SK-N-SH (cell line): ENCODE results near the gene ELANE. TPM values are rescaled to one million over a fixed set of nuclear protein-coding genes. Genes with fewer than 3 reads are reported as not detected.
"Not testable (repeated sequence)": the region's sequence is repeated elsewhere in the genome, so short reads cannot be mapped to it uniquely, and the experiment has no call there.

Experiments used
- CTCF ChIA-PET: fragments of 300-600, 350-600 bp; formaldehyde crosslinking; extraction: SDS; loops from one replicate; lab custom pipeline; 2021; lab: Yijun Ruan, JAX
- POLR2A ChIA-PET: fragments of 350-600 bp; sonication (Branson Sonifier 250); formaldehyde crosslinking; extraction: SDS; loops from one replicate; lab custom pipeline; 2020; ENCODE audit warnings: antibody characterized with exemption, inconsistent platforms; lab: Yijun Ruan, JAX
- DNase-seq: peaks from one replicate; pipeline ENCODE4 v3.0.0; 2012
- H2AFZ ChIP-seq: fragments of 200-600 bp; sonication (generic); 2 replicates; pipeline ENCODE4 v1.8.1; 2016; ENCODE audit warnings: antibody characterized with exemption, mild to moderate bottlenecking, low read depth
- H3F3A ChIP-seq: fragments of 200-600 bp; sonication (generic); replicated peaks from 2 replicates; pipeline ENCODE3; 2016; ENCODE audit warnings: antibody characterized with exemption, mild to moderate bottlenecking; ENCODE audit not compliant: insufficient read depth
- H3K27ac ChIP-seq, 2 experiments: fragments of 200-500 bp in 1 of 2; fragments of 200-600 bp in 1 of 2; sonication (Bioruptor generic) in 1 of 2; sonication (generic), shearing (Covaris generic) in 1 of 2; 2 replicates each; pipeline versions ENCODE4 v1.5.1 to v1.6.1; 2014 to 2016; ENCODE audit warnings: low read depth in 2 of 2, inconsistent platforms in 1 of 2, low read length in 1 of 2, mild to moderate bottlenecking in 1 of 2, mixed read lengths in 1 of 2
- H3K27me3 ChIP-seq: fragments of 200-600 bp; sonication (generic), shearing (Covaris generic); 2 replicates; pipeline ENCODE4 v1.6.1; 2016; ENCODE audit warnings: mixed run types; ENCODE audit not compliant: insufficient read depth
- H3K36me3 ChIP-seq, 2 experiments: fragments of 200-500 bp in 1 of 2; fragments of 200-600 bp in 1 of 2; sonication (Bioruptor generic) in 1 of 2; sonication (generic) in 1 of 2; replicated peaks in 1 of 2; 2 replicates each; pipeline versions ENCODE3 to v1.5.1; 2014 to 2016; ENCODE audit warnings: low read length in 1 of 2, mild to moderate bottlenecking in 1 of 2; ENCODE audit not compliant: insufficient read depth in 2 of 2, control insufficient read depth in 1 of 2
- H3K4me1 ChIP-seq, 2 experiments: fragments of 200-500 bp in 1 of 2; fragments of 200-600 bp in 1 of 2; sonication (Bioruptor generic) in 1 of 2; sonication (generic), shearing (Covaris generic) in 1 of 2; 2 replicates each; pipeline versions ENCODE4 v1.5.1 to v1.6.1; 2014 to 2016; ENCODE audit warnings: low read depth in 1 of 2, low read length in 1 of 2, mixed run types in 1 of 2; ENCODE audit not compliant: insufficient read depth in 2 of 2, control insufficient read depth in 1 of 2
- H3K4me2 ChIP-seq: fragments of 200-600 bp; sonication (generic), shearing (Covaris generic); 2 replicates; pipeline ENCODE4 v1.6.1; 2017; ENCODE audit warnings: mixed run types
- H3K4me3 ChIP-seq, 2 experiments: fragments of 200-500 bp in 1 of 2; fragments of 200-600 bp in 1 of 2; sonication (Bioruptor generic) in 1 of 2; sonication (generic), shearing (Covaris generic) in 1 of 2; 2 replicates each; pipeline versions ENCODE4 v1.5.1 to v1.8.1; 2014 to 2016; ENCODE audit warnings: low read depth in 2 of 2, inconsistent platforms in 1 of 2, low read length in 1 of 2, mild to moderate bottlenecking in 1 of 2, mixed read lengths in 1 of 2, moderate library complexity in 1 of 2
- H3K79me2 ChIP-seq: fragments of 200-600 bp; sonication (generic); 2 replicates; pipeline ENCODE4 v1.8.1; 2017; ENCODE audit warnings: mild to moderate bottlenecking; ENCODE audit not compliant: insufficient read depth
- H3K9ac ChIP-seq: fragments of 200-600 bp; sonication (generic); 2 replicates; pipeline ENCODE4 v1.6.1; 2017; ENCODE audit warnings: mixed run types
- H3K9me2 ChIP-seq: fragments of 200-600 bp; sonication (generic); 2 replicates; pipeline ENCODE4 v1.6.1; 2017; ENCODE audit warnings: mixed run types
- H3K9me3 ChIP-seq: fragments of 200-600 bp; sonication (generic); 2 replicates; pipeline ENCODE4 v1.6.1; 2017; ENCODE audit warnings: mixed run types, mild to moderate bottlenecking, moderate library complexity
- H4K20me1 ChIP-seq: fragments of 200-600 bp; sonication (generic); 2 replicates; pipeline ENCODE4 v1.6.1; 2017; ENCODE audit warnings: mild to moderate bottlenecking, mixed run types; ENCODE audit not compliant: insufficient read depth
- CHD2 ChIP-seq: fragments of 150-350 bp; IDR thresholded peaks from 2 replicates; pipeline ENCODE4 v1.6.1; 2018; ENCODE audit warnings: low read length; ENCODE audit not compliant: partially characterized antibody
- CTCF ChIP-seq: fragments of 200-600 bp; sonication (generic); IDR thresholded peaks from 2 replicates; pipeline ENCODE4 v1.6.1; 2017; ENCODE audit warnings: antibody characterized with exemption, mild to moderate bottlenecking, moderate library complexity
- FOSL2 ChIP-seq: IDR thresholded peaks from 2 replicates; pipeline ENCODE4 v1.4.0; 2012; ENCODE audit warnings: low read depth, mild to moderate bottlenecking, moderate library complexity, borderline replicate concordance
- MAX ChIP-seq: IDR thresholded peaks from 2 replicates; pipeline ENCODE4 v1.4.0; 2012; ENCODE audit warnings: low read depth
- RAD21 ChIP-seq: IDR thresholded peaks from 2 replicates; pipeline ENCODE4 v1.6.1; 2012; ENCODE audit warnings: mild to moderate bottlenecking, low read length
- REST ChIP-seq: IDR thresholded peaks from 2 replicates; pipeline ENCODE4 v1.6.1; 2012; ENCODE audit warnings: mild to moderate bottlenecking, low read depth, low read length, moderate library complexity
- YY1 ChIP-seq: IDR thresholded peaks from 2 replicates; pipeline ENCODE4 v1.4.0; 2012; ENCODE audit warnings: low read depth, mild to moderate bottlenecking
- WGBS: methylation state at CpG from one replicate; pipeline ENCODE4 v1.1.6; 2017; ENCODE audit warnings: low lambda C conversion rate; 5-methylcytosine and 5-hydroxymethylcytosine counted together
- polyA plus RNA-seq, 3 experiments: library from polyadenylated mRNA; depleted of rRNA; stranded (reverse); fragments of >200 nt; gene quantifications; 2 replicates each; pipeline ENCODE4 v1.2.3, GENCODE V29; 2012

ELANE gene
- polyA plus RNA-seq, 1 of the 3 experiments (the other 2 are of a cell fraction) = not detected

GRCh38 chr19:815775-816499 is 36.2 kb upstream of the ELANE start:
- H3K79me2 ChIP-seq = no peaks in the 10 kb centered on the region
- H3F3A ChIP-seq = peaks cover 12% of the 10 kb centered on the region
- 94% methylated on average over 13 of the region's 13 CpGs for WGBS
- peaks cover 6 to 13% of the 10 kb centered on the region in 2 experiments for H3K36me3 ChIP-seq
- H3K9me3 ChIP-seq = no peaks in the 10 kb centered on the region
- CTCF ChIA-PET = interaction anchor here (1.0 kb wide), 1 partner anchor 46 kb away, joined by 3 read pairs; no protein-coding TSS in a partner anchor
- H3K27ac ChIP-seq = no peak overlapping the region
- POLR2A ChIA-PET = interaction anchor here (1.0 kb wide), 1 partner anchor 15 kb away, joined by 4 read pairs; no protein-coding TSS in a partner anchor
- TF ChIP-seq YY1 (no peak), REST (no peak)
- no peak overlapping the region for H2AFZ ChIP-seq
- no peaks in the 10 kb centered on the region for H3K27me3 ChIP-seq
- H3K4me1 ChIP-seq = no peaks in the 10 kb centered on the region
- no peak overlapping the region for H3K9ac ChIP-seq
- no peak overlapping the region for H3K4me3 ChIP-seq
- no peak for DNase-seq
- H3K9me2 ChIP-seq = no peaks in the 10 kb centered on the region
- peaks cover 12% of the 10 kb centered on the region for H4K20me1 ChIP-seq
- no peak overlapping the region for H3K4me2 ChIP-seq

- no peak overlapping the region for H3K9ac ChIP-seq
- no peaks in the 10 kb centered on the region for H3K27me3 ChIP-seq
- H3F3A ChIP-seq = peaks cover 7% of the 10 kb centered on the region
- no peak for DNase-seq
- no peaks in the 10 kb centered on the region for H3K4me1 ChIP-seq
- H3K4me3 ChIP-seq = no peak overlapping the region
- H3K4me2 ChIP-seq = no peak overlapping the region
- 98% methylated on average over 2 of the region's 2 CpGs for WGBS
- no peaks in the 10 kb centered on the region for H3K9me3 ChIP-seq
- no peaks in the 10 kb centered on the region for H3K79me2 ChIP-seq
- POLR2A ChIA-PET = no interaction called here
- H3K27ac ChIP-seq = no peak overlapping the region
- H2AFZ ChIP-seq = no peak overlapping the region
- no peaks in the 10 kb centered on the region for H3K9me2 ChIP-seq
- TF ChIP-seq YY1 (no peak), FOSL2 (no peak), MAX (no peak), CTCF (no peak), RAD21 (no peak), CHD2 (no peak)
- H4K20me1 ChIP-seq = peaks cover 7% of the 10 kb centered on the region
- peaks cover 6 to 7% of the 10 kb centered on the region in 2 experiments for H3K36me3 ChIP-seq
- CTCF ChIA-PET = no interaction called here
Measured at GRCh38 chr19:816500-816857, 35.6 kb upstream of the ELANE start.

- H3K36me3 ChIP-seq, H3K9me3 ChIP-seq, POLR2A ChIA-PET, H3K9ac ChIP-seq, H3K4me1 ChIP-seq, H3K4me3 ChIP-seq, H2AFZ ChIP-seq, H3F3A ChIP-seq, CTCF ChIA-PET, H3K9me2 ChIP-seq, H3K27me3 ChIP-seq, H3K27ac ChIP-seq, H3K4me2 ChIP-seq, DNase-seq, H4K20me1 ChIP-seq, H3K79me2 ChIP-seq: not testable (repeated sequence)
- WGBS = 93% methylated on average over 5 of the region's 5 CpGs
Measured at GRCh38 chr19:820212-820611, 31.9 kb upstream of the ELANE start.
